ENCODE data around the gene NLK.

- TF ChIP-seq, protein P1, sequence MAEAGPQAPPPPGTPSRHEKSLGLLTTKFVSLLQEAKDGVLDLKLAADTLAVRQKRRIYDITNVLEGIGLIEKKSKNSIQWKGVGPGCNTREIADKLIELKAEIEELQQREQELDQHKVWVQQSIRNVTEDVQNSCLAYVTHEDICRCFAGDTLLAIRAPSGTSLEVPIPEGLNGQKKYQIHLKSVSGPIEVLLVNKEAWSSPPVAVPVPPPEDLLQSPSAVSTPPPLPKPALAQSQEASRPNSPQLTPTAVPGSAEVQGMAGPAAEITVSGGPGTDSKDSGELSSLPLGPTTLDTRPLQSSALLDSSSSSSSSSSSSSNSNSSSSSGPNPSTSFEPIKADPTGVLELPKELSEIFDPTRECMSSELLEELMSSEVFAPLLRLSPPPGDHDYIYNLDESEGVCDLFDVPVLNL (CRISPR knock-in tag; IDR thresholded peaks at IDR 0.05; ENCODE audit: borderline replicate concordance, low read depth): no peak
- TF ChIP-seq NR3C1 (CRISPR knock-in tag; conservative IDR thresholded peaks at IDR 0.05; ENCODE audit: low read depth) (no peak), CTCF (IDR thresholded peaks at IDR 0.05) (no peak), JUN (CRISPR knock-in tag; IDR thresholded peaks at IDR 0.05) (no peak), CREM (CRISPR knock-in tag; IDR thresholded peaks at IDR 0.05) (no peak), ZNF425 (CRISPR knock-in tag; conservative IDR thresholded peaks at IDR 0.05) (no peak), TEAD4 (CRISPR knock-in tag; IDR thresholded peaks at IDR 0.05) (no peak), NFYB (CRISPR knock-in tag; conservative IDR thresholded peaks at IDR 0.05; ENCODE audit: low read depth) (no peak), RELA (CRISPR knock-in tag; IDR thresholded peaks at IDR 0.05; ENCODE audit: borderline replicate concordance) (no peak), NR1H2 (CRISPR knock-in tag; IDR thresholded peaks at IDR 0.05) (no peak), GABPB1 (CRISPR knock-in tag; IDR thresholded peaks at IDR 0.05) (peak; percentile 51; the same call in 1 of the 2 replicates), NFE2L1 (CRISPR knock-in tag; IDR thresholded peaks at IDR 0.05) (no peak)
- TF ChIP-seq, protein P2, sequence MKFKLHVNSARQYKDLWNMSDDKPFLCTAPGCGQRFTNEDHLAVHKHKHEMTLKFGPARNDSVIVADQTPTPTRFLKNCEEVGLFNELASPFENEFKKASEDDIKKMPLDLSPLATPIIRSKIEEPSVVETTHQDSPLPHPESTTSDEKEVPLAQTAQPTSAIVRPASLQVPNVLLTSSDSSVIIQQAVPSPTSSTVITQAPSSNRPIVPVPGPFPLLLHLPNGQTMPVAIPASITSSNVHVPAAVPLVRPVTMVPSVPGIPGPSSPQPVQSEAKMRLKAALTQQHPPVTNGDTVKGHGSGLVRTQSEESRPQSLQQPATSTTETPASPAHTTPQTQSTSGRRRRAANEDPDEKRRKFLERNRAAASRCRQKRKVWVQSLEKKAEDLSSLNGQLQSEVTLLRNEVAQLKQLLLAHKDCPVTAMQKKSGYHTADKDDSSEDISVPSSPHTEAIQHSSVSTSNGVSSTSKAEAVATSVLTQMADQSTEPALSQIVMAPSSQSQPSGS (CRISPR knock-in tag; IDR thresholded peaks at IDR 0.05; ENCODE audit: borderline replicate concordance, low read depth): no peak
Measured at GRCh38 chr17:28057731-28058246, 15.3 kb downstream of the NLK start.
